NCI-H2171 treated with DMSO at 0.1 percent for 48 hours (cell line): ENCODE measurements around the gene C8G.
A peak's percentile ranks its signal among the peaks of the same experiment; 100 is the strongest.

ENCODE experiments used
- DNase-seq: peaks from one replicate; lab custom pipeline; 2025; lab: John Stamatoyannopoulos, UW

C8G gene

GRCh38 chr9:136944519-136945332 is at the start of gene C8G, which contains the start of gene FBXW5:
Gene C8G, plus strand, starts transcription at chr9:136945243. Its CDS starts 78 bp downstream, at chr9:136945321.
Gene FBXW5, minus strand, starts transcription at chr9:136944738. Its CDS starts 655 bp downstream, at chr9:136944083.
- DNase-seq = peak; percentile 95

GRCh38 chr9:136896027-136896426 is 49.0 kb upstream of the C8G start:
- no peak for DNase-seq

- no peak for DNase-seq
Observed at GRCh38 chr9:136898483-136899100, 46.5 kb upstream of the C8G start.

GRCh38 chr9:136899196-136899595 is 45.8 kb upstream of the C8G start:
- peak; percentile 26 for DNase-seq

GRCh38 chr9:136900556-136900955 is 44.5 kb upstream of the C8G start:
- no peak for DNase-seq

GRCh38 chr9:136900988-136901515 is 44.0 kb upstream of the C8G start:
- no peak for DNase-seq

GRCh38 chr9:136901516-136902258 is 43.4 kb upstream of the C8G start:
- no peak for DNase-seq

GRCh38 chr9:136902259-136902821 is 42.7 kb upstream of the C8G start:
- no peak for DNase-seq

- peak; percentile 93 for DNase-seq
Observed at GRCh38 chr9:136903041-136903554, 41.9 kb upstream of the C8G start.

GRCh38 chr9:136906266-136906665 is 38.8 kb upstream of the C8G start:
- DNase-seq = no peak

GRCh38 chr9:136907011-136907914 is 37.8 kb upstream of the C8G start:
- no peak for DNase-seq

GRCh38 chr9:136910197-136910900 is 34.7 kb upstream of the C8G start:
- no peak for DNase-seq

- DNase-seq = no peak
Observed at GRCh38 chr9:136910901-136911245, 34.2 kb upstream of the C8G start.

GRCh38 chr9:136913701-136914438 is 31.2 kb upstream of the C8G start:
- DNase-seq = no peak

GRCh38 chr9:136915632-136916329 is 29.3 kb upstream of the C8G start:
- DNase-seq = no peak

GRCh38 chr9:136916330-136917184 is 28.5 kb upstream of the C8G start:
- DNase-seq = no peak

GRCh38 chr9:136917902-136918301 is 27.1 kb upstream of the C8G start:
- DNase-seq = no peak

- DNase-seq = no peak
Observed at GRCh38 chr9:136920069-136920468, 25.0 kb upstream of the C8G start.
